GM18505 (cell line): ENCODE data around the gene CR2.
A peak's percentile ranks its signal among the peaks of the same experiment; 100 is the strongest.
"Not testable (repeated sequence)": the region's sequence is repeated elsewhere in the genome, so short reads cannot be mapped to it uniquely, and the experiment has no call there.

ENCODE experiments used
- ATAC-seq: cut with Tn5 transposase; IDR thresholded peaks from one replicate; pipeline ENCODE4 v1.9.1; 2021; ENCODE audit not compliant: unreplicated experiment
- POLR2A ChIP-seq: IDR thresholded peaks from 4 replicates; pipeline ENCODE4 v1.6.1; 2011; ENCODE audit warnings: borderline replicate concordance; ENCODE audit not compliant: insufficient read depth, insufficient read length; ENCODE audit errors: extremely low read depth

The CR2 gene

DNA sequence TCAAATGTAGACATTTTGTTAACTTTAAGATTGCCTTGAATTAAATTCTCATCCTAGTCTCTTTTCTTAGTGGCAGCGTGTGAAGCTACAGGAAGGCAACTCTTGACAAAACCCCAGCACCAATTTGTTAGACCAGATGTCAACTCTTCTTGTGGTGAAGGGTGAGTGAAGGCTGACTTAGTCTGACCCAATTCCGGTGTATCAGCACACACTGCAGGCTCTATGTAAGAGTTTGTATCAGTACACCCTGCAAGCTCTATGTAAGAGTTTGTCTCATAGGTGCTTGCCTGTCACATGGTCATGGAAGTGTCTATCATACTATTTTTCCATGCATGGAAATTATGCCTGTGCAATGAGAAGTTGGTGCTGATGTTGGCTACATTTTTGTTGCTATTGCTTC is 16.8 kb downstream of the CR2 start:
- TF ChIP-seq POLR2A, result no peak
- ATAC-seq, result no peak

DNA sequence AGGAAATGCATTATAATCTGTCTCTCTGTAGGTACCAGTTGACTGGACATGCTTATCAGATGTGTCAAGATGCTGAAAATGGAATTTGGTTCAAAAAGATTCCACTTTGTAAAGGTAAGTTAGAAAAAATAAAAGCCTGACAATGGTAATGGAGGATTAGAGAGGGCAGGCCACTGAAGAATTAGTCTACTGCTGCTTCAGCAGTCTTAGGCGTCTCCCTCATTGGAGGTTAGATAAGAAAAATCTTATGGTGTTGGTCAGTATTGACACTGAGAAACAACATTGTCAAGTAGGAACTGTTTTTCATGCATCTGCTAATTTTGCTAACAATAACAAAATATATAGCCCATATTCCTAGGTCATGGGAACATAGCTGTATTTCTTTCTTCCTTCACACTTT is 20.1 kb downstream of the CR2 start:
- ATAC-seq, result no peak
- no peak for TF ChIP-seq POLR2A

DNA sequence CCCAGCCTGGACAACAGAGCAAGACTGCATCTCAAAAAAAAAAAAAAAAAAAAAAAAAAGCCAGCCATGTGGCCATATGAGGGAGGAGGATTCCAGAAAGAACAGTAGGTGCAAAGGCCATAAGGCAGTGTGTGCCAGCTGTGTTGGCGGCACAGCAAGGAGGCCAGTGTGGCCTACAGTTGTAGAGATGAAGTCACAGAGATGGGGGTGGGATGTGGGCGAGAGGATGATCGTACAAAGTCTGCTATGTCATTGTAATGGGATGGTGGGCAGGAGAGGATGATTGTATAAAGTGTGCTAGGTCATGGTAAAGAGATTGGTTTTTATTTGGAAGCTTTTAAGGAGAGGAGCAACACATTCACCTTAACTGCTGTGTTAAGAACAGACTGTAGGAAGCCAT is 32.1 kb downstream of the CR2 start:
- no peak for ATAC-seq
- no peak for TF ChIP-seq POLR2A

DNA sequence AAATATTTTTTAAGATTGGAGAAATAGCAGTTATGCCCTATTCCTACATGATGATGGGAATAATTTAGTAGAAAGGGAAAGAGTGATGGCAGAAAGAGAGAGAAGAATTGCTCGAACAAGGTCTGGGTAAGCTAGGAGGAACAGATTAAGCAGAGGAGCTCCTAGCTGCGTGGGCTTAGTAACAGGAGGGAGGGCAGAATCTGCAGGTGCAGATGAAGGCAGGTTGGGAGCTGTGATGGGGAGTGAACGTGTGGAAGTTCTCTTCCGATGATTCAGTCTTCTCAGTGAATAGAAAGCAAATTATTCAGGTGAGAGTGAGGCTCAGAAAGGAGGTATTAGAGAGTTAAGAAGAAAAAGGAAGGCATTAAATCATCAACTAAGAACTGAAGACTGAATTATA is 33.5 kb downstream of the CR2 start:
- TF ChIP-seq POLR2A, result no peak
- no peak for ATAC-seq

DNA sequence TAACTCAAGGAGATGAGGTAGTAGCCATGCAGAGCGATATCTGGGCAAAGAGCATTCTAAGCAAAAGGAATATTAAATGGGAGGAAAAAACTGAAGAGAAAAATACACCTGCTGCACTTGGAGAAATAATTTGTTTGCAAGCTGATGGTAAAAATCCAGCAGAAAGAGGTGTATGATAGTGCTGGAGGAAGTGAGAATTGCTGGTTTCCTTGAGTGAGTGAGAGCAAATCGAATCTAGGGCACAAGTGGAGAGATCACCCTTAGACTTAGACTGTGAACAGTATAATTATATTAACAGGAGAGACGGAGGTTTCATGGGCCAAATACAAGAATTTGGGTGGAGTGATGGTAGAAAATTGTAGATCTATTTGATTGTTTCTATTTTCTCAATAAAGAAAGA is 39.1 kb downstream of the CR2 start:
- TF ChIP-seq POLR2A, result no peak
- ATAC-seq, result no peak

DNA sequence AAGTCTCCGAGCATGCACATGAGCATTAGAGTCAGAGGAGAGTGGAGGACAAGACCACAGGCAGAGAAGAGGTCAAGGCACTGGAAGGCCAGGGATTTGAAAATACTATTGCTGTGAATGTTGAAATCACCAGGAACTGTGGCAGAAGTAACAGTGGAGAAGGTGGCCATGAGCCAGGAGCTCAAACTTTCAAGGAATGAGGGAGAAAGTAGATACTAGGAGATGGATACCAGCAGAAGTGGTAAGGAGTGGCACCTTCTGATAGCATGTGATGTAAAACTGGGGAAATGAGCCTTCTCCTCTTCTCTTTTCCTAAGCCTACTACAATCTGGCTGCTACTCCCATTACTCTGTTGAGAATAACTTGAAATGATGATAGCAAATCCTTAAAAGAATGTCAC is 40.0 kb downstream of the CR2 start:
- TF ChIP-seq POLR2A, result no peak
- no peak for ATAC-seq

DNA sequence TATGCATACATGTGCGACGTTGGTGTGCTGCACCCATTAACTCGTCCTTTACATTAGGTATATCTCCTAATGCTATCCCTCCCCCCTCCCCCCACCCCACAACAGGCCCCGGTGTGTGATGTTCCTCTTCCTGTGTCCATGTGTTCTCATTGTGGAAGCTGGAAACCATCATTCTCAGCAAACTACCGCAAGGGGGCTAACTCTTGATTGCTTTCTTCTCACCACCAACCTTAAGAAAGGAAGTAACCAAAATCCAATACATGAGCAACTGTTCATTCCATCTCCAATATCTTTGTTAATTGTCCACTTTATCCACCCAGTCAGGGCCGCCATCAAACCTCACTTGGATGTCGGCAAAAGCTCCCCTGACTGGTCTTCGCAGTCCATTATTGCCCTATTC is 41.2 kb downstream of the CR2 start:
- ATAC-seq, result not testable (repeated sequence)

DNA sequence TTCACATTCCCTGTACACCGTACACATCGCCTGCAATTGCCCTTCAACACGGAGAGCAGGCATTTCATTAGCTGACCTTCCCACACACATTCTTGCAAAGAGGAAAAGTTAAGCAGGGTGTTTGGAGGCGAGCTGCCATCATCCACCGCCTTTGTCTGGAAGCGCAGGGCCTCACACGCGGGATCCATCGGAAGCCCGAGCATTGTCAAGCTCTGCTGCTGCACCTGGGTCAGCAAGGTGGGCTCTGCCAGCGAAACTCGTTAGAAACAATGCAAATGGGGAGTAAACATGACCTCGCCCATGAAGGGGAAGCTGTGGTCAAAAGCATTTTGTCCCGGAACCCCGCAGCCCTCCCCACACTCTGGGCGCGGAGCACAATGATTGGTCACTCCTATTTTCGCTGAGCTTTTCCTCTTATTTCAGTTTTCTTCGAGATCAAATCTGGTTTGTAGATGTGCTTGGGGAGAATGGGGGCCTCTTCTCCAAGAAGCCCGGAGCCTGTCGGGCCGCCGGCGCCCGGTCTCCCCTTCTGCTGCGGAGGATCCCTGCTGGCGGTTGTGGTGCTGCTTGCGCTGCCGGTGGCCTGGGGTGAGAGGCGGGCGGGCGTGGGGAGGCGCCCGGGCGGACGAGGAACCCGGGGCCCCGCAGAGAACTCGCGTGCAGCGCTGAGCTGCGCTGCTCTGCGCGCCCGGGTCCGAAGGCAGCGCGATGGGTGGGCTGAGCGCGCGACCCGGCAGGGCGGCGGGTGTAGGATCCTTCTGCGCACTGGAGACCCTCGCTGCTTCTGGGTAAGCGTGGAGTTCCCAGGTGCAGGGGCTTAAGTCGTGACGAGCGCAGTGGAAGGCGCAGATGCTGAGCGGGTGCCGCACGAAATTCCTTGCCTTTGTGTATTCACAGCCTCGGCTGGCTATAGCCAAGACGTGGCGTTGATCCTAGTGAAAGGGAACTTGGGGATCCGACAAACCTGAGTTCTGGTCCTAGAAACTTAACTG is 42.0 kb downstream of the CR2 start, which contains the start of gene CR1:
CR1 (plus strand) TSS at position 357 of the 992 bp plus-strand sequence; CDS start at position 468, 111 bp downstream.
- TF ChIP-seq POLR2A, result no peak
- ATAC-seq, result peak; percentile 42

DNA sequence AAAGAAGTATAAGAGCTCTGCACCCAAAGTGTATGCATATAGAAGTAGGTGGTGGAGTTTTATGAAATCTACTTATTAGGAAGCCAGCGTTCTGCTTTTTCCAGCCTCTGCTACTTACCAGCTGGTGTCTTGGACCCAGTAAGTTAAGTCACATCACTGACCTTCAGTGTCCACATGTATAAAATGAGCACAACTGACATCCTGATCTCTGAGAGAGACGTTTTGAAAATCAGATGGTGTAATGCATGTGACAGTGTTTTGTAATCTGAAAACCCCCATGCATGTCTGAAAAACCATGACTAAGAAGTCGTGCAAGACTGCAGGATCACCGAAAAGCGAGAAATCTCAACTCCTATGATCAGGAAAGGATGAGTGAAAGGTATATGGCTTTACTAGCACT is 43.8 kb downstream of the CR2 start:
- no peak for TF ChIP-seq POLR2A
- no peak for ATAC-seq

DNA sequence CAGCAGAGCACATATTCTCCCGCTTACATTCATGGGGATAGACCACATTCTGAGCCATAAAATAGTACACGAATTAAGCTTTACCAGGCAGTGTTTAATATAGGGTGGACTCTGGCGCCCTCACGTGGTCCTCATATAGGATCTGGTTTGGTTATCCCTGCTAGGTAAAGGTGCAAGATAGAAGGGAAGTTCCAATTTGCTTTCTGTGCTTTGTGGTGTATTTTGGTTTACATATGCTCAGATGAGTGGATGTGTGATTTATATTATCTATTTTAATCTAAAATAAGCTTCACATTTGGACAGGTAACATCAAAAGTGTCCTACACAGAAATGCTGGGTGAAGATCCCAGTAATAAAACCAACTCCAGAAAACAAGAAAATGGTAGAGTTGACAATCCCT is 45.4 kb downstream of the CR2 start:
- peak; percentile 50 for ATAC-seq
- no peak for TF ChIP-seq POLR2A

DNA sequence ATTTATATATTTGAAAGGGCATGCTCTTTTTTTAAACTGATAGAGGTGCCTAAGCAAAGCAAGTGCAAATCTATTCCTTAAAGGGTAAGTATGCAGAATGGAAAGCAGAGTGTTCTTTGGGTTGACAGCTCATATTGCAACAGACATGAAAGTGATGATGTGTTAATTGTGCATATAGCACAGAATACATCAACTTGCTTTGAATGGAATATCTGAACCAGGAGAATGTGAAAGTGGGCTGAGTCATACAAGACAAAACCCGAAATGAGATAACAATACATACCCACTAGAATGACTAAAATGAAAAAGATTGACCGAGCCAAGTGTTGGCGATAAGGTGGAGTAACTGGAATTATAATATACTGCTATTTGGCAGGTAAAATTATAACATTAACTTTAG is 46.2 kb downstream of the CR2 start:
- ATAC-seq, result no peak
- TF ChIP-seq POLR2A, result no peak

DNA sequence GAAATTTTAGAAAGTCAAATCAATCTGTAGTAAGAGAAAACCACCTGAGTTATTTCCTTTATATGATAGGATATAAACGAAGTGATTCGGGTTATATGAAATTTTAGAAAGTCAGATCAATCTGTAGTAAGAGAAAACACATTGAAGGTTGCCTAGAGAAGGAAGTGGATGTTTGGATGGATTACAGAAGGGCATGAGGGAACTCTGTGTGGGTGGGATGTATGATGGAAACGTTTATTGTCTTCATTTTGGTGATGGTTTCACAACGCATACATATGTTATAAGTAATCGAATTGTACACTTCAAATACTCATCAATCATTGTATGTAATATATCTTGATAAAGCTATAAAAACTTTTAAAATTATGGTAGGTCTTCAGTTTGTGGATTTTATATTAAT is 46.9 kb downstream of the CR2 start:
- TF ChIP-seq POLR2A, result no peak
- no peak for ATAC-seq

DNA sequence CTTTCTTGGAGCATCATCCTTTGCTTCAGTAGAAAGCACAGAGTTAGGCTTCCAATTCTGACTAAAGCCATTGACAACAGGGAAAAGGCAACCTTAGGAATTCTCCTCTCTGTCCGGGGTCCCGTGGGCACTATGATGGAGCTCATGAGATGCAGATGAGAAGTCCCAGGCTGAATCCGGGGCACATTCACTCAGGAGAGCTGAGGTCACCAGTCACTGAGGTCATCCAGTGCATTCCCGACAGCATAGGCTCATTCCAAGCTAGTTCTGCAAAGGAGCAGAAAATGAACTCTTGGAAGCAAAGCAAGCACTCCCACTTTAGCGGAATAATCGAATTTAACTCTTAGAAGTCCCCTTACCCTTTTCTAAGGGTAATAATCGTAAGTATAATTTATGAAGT is 48.6 kb downstream of the CR2 start:
- no peak for TF ChIP-seq POLR2A
- ATAC-seq, result no peak

DNA sequence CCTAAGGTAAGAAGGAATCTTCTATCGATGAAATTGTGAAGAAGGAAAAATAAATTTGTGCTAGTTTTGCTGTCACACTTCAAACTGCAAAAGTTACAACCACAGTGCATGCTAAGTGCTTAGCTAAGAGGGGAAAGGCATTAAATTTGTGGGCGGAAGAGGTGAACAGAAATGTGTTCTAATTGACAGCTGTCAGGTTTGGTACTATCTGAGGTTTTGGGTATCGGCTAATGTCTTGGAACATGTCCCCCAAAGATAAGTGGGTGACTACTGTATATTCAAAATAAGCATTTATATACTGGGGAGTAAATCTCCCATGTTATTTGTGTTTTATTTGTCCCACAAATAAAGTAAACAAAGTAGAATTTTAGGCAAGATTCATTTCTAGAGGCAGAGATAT is 49.8 kb downstream of the CR2 start:
- no peak for ATAC-seq
- no peak for TF ChIP-seq POLR2A

DNA sequence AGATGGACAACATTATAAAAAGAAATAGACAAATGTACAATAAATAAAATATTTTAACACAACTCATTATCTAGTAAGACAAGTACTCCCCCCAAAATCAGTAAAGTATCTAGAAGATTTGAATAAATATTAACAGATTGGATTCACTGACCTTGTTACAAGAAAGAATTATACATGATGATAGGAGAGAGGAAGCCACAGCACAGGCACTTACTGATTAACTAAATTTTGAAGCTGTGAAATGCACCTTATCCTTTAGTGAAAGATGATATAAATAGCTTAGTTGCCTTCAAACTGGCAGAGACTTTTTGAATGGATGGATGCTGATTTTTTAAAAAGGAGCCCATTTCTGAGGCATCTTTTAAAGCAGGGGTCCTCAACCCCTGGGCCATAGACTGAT is 50.3 kb downstream of the CR2 start:
- no peak for ATAC-seq
- TF ChIP-seq POLR2A, result no peak

DNA sequence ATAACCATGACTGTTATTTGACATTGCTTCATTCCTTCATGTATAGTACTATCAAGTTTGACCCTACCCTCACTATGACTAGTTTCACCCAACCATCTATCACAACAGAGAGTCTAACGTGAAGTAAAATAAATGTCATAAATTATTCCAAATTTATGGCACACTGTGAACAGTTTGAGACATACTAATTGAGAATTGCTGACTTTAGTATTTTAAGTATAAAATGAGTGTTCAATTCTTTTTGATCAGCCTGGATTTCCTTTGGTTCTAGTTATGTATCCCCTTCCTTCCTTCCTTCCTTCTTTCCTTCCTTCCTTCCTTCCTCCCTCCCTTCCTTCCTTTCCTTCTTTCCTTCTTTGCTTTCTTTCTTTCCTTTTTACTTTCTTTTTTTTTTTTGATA is 56.3 kb downstream of the CR2 start:
- no peak for TF ChIP-seq POLR2A
- no peak for ATAC-seq

DNA sequence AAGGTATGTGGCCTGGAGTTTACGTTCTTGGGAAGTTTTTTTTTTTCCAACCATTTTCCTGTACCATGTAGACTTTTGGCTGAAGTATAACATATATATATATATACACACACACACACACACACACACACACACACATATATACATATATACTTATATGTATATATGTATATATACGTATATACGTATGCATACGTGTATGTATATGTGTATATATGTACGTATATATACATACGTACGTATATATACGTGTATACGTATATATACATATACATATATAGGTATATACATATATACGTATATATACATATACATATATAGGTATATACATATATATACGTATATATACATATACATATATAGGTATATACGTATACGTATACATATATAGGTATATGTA is 60.8 kb downstream of the CR2 start:
- TF ChIP-seq POLR2A, result no peak
- ATAC-seq, result no peak
